ENCODE measurements around the gene SERPINB12.

The SERPINB12 gene

GRCh38 chr18:63542069-63542468, at the start of gene SERPINB12:
SERPINB12 (plus strand) TSS chr18:63542369; CDS start chr18:63556160, 13,791 bp downstream.
- no peak for DNase-seq

DNA sequence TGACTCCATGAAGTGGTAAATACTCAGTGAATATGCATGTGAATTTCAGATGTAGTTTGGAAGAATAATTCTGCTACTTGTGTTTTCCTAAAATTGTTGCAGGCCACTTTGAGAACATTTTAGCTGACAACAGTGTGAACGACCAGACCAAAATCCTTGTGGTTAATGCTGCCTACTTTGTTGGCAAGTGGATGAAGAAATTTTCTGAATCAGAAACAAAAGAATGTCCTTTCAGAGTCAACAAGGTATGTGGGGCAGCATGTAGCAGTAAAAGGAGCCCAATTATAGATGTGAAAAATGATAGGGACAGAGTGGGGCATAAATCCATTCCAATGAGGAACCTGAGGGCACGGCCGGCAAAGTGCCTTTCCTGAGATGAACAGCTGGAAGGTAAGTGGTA, 49.3 kb upstream of the SERPINB12 start:
- DNase-seq, result no peak

DNA sequence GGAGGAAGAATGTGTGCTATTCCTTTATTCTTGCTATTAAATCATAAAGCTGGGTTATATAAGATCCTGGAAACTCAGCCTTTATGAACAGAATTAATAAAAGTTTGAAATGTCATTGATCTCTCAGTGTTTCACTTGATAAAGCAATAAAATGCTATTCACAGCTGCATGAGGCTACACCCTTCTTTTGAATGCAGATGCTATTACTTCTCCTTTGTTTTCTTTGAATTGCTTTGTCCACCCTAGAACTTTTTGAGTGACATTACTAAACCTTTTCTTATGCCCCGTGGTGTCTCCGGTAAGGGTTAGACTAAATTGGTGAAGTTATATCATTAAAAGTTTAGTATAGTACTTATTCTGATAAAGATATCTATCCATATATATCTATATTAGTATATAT, 46.5 kb upstream of the SERPINB12 start:
- no peak for DNase-seq

GRCh38 chr18:63505566-63506335, 36.4 kb upstream of the SERPINB12 start:
- DNase-seq, result no peak

DNA sequence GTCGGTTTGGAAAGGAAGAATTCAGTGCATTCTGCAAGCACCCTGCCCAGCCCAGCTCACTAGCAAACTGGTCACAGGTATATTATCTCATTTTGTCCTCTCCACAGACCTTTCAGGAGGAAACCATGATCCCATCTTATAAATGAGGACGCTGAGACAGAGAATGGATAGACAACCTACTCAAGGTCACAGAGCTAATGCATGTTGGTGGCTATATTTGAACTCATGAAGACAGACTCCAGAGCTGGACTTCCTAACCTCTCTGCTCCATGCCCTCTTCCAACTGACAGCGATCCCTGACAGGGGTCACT, 35.9 kb upstream of the SERPINB12 start:
- no peak for DNase-seq

- DNase-seq, result peak; percentile 19
Observed at GRCh38 chr18:63508596-63508995, 33.6 kb upstream of the SERPINB12 start.

DNA sequence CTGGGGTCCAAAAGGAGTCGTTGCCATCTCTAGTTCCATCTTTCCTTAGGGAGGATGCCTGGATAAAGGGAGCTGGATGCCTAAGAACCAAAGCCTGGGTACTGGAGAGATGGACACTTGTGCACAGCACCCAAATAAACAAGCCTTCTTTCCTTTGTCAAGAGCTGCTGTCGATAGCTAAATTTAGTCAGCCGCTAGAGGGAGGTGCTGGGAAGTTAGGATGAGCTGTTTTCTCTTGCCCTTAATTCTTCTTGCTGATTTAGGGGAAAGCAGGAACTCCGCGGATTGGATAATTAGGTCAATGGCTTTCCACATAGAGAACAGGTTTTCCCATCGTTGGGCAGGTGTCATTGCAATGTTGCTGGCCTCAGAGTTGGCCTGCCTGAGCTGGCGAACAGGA, 30.9 kb upstream of the SERPINB12 start:
- peak; percentile 33 for DNase-seq

GRCh38 chr18:63514326-63514725, 27.8 kb upstream of the SERPINB12 start:
- DNase-seq, result no peak

DNA sequence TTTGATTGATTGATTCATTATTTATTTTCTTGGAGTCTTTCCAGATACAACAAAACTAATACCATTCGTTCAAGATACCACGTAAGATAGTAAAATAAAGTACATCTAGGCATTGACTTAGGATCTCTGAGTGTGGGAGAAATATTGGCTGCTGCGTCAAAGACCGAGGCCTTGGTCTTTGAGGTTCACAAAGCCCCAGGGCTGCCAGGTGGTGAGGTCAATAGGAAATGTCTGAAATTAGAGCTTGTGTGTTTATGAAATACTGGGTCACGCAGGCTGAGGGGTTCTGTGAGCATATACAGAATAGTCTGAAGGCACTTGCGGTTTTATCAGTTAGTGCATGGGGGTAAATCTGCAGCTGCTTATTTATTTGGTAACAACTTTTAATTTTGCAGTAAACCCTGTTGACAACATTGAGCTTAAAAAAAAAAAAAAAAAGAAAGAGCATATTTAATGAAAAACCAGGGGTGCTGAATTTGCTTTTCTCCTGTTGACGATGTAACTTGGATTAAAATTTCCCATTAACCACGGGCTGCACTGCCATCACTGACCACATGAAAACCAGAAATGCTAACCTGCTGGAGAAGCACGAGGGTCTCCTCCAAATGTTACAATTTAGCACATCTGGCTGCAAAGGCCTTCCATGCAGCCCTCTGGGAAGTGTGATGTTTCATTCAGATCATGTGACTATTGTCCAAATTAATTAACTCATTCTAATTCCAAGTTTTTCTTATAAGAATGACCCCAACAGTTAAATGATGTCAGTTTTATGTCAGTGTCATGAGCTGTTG, 27.1 kb upstream of the SERPINB12 start:
- DNase-seq, result no peak

DNA sequence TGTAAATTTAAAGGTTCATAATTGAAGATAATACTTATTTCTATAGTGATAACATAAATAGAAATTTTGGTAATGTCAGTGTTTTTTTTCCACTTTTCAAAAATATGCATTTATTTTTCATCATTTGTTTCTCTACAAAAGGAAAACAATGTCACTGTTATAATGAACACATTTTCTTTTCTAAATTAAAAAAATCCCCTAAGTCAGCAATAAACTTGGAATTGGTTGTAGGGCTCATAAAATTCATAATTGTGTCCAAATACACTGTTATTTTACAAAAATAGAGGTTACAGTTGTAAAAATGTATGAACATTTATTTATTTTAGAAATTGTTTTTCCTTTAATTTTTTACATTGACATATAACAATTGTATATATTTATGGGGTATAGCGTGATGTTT, 26.4 kb upstream of the SERPINB12 start:
- no peak for DNase-seq

DNA sequence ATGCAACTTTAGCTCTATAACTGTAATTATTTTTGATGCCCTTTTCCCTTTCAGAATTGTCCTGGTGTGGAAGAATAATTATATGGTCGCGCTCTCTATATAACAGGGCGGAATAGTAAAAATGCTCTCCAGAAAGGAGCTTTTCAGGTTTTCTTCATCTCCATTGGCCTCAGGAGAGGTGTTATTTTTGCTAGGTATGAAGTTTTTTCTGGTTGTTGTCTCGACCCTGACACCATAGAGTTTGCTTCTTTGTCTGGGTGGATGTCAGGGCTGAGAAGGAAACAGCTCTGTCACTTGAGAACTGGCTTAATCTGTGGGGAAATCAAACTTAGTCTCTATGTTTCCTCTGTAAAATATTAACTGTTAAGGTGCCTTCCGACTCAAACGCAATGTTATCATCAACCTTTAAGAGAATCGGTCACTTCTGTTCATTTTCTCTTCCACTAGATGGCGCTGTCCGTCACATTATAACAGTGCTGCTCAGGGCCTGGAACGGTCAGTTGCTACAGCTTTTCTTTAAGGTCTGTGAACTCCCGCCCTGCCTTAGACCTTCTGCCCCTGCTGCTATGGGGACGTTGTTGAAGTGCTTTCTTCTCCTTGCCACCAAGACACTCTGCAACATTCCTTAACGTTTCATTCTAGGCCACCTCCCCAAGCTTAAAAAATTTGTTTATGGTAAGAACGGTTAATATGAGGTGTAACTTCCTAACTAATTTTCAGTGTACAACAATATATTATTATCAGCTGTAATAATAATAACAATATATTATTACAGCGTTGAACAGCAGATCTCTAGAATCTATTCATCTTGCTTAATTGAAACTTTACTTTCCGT, 23.8 kb upstream of the SERPINB12 start:
- peak; percentile 68 for DNase-seq

DNA sequence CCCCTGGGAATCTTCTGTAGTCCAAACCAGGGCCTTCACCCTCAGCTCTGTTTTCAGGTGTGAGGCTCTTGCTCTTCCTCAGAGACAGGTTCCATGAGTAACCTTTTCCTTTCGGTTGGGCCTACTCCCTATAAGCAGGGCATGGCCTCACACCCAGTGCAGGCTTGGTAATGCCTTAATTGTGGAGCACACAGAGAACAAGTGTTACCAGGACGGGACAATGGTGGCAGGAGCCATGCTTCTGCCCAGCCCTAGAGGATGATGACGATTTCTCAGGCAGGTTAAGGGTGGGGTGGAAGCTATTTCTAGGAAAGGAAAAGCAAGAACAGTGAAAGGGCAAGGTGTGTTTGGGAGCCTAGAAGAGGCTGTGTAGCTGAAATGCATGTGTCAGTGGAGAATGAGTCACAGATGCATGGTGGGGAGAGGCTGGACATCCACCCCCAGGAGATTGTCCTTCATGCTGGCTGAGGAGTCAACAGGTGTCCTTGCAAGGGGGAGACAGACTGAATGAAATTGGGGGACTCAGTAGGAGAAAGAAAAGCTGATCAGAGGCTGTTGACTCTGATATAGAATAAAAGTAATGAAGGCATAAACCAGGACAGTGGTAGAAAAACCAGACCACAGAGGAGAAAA, 22.0 kb upstream of the SERPINB12 start:
- no peak for DNase-seq

DNA sequence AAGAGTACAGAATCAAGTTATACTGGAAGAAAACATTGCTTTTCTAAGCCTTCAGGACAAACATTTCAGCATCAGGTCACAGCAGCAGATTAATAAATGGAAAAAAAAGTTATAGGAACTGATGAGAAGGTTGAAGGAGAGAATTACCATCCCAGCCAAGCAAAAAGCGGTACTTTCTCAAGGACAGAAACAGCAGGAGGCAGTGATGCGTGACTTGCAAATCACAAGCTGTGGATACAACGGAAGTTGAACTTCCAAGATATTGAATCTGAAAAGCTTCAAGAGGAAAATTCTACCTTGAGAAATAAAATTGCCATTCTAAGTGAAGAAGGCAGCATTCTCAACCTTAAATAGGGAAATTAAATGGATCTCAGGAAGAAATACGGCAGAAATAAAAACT, 18.5 kb upstream of the SERPINB12 start:
- no peak for DNase-seq

GRCh38 chr18:63527251-63527650, 14.9 kb upstream of the SERPINB12 start:
- no peak for DNase-seq

DNA sequence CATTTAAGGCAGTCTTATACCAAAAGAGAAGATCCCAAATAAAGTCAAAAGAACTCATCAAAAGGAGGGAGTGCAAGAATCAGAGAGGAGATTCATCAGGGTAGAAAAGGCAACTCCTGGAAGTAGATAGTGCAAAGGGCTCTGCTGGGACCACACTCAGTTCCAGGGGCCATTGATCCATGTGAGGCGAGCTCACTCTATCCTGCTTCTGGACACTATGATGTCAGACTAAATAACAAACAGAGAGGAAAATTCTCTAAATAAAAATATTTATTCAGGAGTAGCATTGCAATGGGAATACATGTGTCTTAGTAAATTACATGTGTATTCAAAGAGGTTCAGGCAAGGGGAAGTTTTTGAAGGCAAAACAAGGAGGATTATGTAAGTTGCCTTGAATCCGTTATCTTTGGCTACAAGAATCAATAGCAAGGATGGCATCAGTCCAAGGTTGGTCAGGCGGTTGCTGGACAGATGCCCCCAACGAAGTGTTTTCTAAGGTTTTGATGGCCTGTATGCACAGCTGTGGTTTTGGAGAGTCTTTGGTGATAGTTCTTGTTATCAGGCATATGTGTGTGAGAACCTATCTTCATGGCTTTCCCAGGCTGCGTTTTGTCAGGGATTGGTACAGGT, 13.2 kb upstream of the SERPINB12 start:
- no peak for DNase-seq

- DNase-seq, result no peak
Observed at GRCh38 chr18:63532471-63532870, 9.7 kb upstream of the SERPINB12 start.

- DNase-seq, result no peak
Observed at GRCh38 chr18:63534615-63535014, 7.6 kb upstream of the SERPINB12 start.

- no peak for DNase-seq
Observed at GRCh38 chr18:63539904-63540510, 2.2 kb upstream of the SERPINB12 start.

- DNase-seq, result no peak
Observed at GRCh38 chr18:63544017-63544416, 1.8 kb downstream of the SERPINB12 start.

DNA sequence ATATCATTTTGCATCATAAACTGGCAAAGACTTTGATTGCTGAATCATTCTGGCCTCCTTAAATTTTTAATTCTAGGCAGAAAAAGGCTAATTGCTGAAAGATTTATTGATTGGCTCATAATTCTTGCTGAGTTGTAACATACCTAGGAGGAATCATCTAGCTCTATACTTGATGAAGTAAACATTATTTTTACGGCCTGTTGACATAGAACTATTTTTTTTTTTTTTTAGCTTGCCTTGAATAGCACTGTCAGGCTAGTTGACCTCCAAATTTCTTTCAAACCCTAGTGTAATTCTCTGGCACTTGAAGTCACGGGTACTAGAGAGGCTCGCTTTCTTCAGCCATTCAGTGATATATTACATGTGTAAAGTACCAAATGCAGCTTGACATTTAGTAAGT, 2.8 kb downstream of the SERPINB12 start:
- no peak for DNase-seq

DNA sequence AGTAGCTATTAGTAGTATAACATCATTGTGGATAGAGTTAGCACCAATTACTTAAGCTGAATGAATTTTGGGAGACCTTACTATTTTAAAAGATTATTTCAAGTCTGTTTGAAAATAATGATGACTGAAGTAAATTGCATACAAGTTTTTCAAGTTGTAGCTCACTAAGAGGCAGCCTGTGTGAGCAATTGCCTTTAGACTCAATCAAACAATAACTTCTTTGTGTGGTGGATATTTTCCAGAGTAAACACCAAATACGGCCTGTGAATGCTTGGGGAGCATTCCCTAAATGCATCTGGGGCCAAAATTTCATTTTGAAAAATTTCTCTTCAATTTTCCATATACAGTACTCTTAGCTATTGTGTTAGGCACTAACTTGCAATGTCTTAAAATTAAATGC, 7.9 kb downstream of the SERPINB12 start:
- DNase-seq, result no peak

DNA sequence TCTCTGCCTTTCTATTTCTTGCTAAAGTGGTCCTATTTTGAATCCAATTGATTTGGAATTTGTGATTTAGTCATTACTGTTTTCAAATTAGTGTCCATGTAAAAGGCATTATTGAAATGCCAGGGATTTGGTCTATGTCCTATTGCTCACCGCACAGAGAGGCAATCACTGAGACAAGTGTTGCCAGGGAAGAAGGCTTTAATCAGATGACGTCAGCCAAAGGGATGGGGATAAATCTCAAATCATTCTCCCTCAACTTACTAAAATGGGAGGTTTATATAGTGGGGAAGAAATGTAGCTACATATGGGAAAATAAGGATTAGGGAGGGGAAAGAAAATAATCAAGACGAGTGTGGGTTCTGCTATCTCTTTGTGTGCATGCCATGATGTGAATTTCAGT, 9.6 kb downstream of the SERPINB12 start:
- no peak for DNase-seq

Measured in retina (tissue), 1 donor.